OCI-LY3 (cell line): ENCODE results near the gene RABAC1.

Source experiments
- H2AFZ ChIP-seq: fragments of 200-600, 300-600 bp; shearing (Covaris generic); 2 replicates; pipeline ENCODE4 v1.6.0; 2014; ENCODE audit warnings: antibody characterized with exemption, low read depth, low read length
- H3K27ac ChIP-seq: fragments of 200-600, 300-600 bp; sonication (generic); 2 replicates; pipeline ENCODE4 v1.5.1; 2014; ENCODE audit warnings: mild to moderate bottlenecking, low read length, moderate library complexity, mixed read lengths
- H3K27me3 ChIP-seq: fragments of 200-600, 300-600 bp; sonication (generic); 2 replicates; pipeline ENCODE4 v1.6.1; 2014; ENCODE audit warnings: low read depth, low read length, mixed read lengths
- H3K36me3 ChIP-seq: fragments of 200-600, 300-600 bp; sonication (generic); replicated peaks from 2 replicates; pipeline ENCODE3; 2014; ENCODE audit warnings: low read depth, low read length, mixed read lengths
- H3K4me1 ChIP-seq: fragments of 300-600, 200-600 bp; sonication (generic); 2 replicates; pipeline ENCODE4 v1.6.1; 2014; ENCODE audit warnings: low read length, mixed read lengths
- H3K4me2 ChIP-seq: fragments of 200-600, 300-600 bp; sonication (generic); 2 replicates; pipeline ENCODE4 v1.6.1; 2014; ENCODE audit warnings: low read length, mixed read lengths
- H3K4me3 ChIP-seq: fragments of 300-600, 200-600 bp; sonication (generic); 2 replicates; pipeline ENCODE4 v1.5.1; 2014; ENCODE audit warnings: antibody characterized with exemption, mild to moderate bottlenecking, low read length, moderate library complexity
- H3K79me2 ChIP-seq: fragments of 300-600, 200-600 bp; shearing (Covaris generic); 2 replicates; pipeline ENCODE4 v1.6.1; 2014; ENCODE audit warnings: mild to moderate bottlenecking, low read length, mixed read lengths
- H3K9ac ChIP-seq: fragments of 300-600, 200-600 bp; shearing (Covaris generic); 2 replicates; pipeline ENCODE4 v1.6.0; 2014; ENCODE audit warnings: mild to moderate bottlenecking, low read length, moderate library complexity
- H3K9me3 ChIP-seq: fragments of 200-600, 300-600 bp; shearing (Covaris generic); 2 replicates; pipeline ENCODE4 v1.6.1; 2014; ENCODE audit warnings: low read length, mixed read lengths; ENCODE audit not compliant: insufficient read depth
- H4K20me1 ChIP-seq: fragments of 200-600, 300-600 bp; sonication (generic); 2 replicates; pipeline ENCODE4 v1.6.1; 2016; ENCODE audit warnings: low read length, mixed read lengths; ENCODE audit not compliant: insufficient read depth
- EZH2phosphoT487 ChIP-seq: fragments of 200-600 bp; shearing (Covaris generic); IDR thresholded peaks from 2 replicates; pipeline ENCODE4 v1.6.1; 2018; ENCODE audit warnings: antibody characterized with exemption, mixed run types, low read depth
- TF ChIP-seq, protein P1 (sequence below): fragments of 200-600, 300-600 bp; sonication (generic); IDR thresholded peaks from 2 replicates; pipeline ENCODE4 v1.5.1; 2014; ENCODE audit warnings: antibody characterized with exemption, low read length, low read depth

The RABAC1 gene

DNA sequence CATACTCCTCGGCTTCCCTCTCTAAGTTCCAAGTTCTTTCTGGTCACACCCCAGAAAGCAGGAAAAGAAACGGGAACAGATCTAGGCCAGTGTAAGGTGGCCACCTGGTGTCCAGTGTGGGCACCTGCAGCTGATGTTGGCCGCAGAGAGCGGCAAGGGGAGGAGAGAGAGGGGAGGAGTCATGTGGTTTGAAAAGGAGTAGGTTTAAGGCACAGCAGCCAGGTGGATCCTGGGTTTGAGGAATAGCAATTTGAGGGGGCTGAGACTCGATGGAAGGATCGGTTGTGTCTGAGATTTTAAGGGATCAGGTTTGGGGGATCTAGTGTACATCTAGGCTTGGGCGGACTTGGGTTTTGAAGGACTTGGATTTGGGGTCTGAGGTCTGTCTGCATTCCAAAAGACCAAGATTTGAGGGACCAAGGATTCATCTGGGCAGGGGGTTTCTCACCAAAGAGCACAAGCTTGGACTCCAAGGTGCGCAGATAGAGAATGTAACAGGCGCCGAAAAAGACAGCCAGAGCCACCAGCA is 1.2 kb downstream of the RABAC1 start:
- no peaks in the 10 kb centered on the region for H3K27me3 ChIP-seq
- no peaks in the 10 kb centered on the region for H3K9me3 ChIP-seq
- 0 out of 2 replicates have a peak overlapping the region, but pooled peaks have one; percentile 70 for H2AFZ ChIP-seq
- no peak overlapping the region for H3K27ac ChIP-seq
- no peaks in the 10 kb centered on the region for H3K79me2 ChIP-seq
- TF ChIP-seq EZH2phosphoT487: no peak
- TF ChIP-seq, protein P1, sequence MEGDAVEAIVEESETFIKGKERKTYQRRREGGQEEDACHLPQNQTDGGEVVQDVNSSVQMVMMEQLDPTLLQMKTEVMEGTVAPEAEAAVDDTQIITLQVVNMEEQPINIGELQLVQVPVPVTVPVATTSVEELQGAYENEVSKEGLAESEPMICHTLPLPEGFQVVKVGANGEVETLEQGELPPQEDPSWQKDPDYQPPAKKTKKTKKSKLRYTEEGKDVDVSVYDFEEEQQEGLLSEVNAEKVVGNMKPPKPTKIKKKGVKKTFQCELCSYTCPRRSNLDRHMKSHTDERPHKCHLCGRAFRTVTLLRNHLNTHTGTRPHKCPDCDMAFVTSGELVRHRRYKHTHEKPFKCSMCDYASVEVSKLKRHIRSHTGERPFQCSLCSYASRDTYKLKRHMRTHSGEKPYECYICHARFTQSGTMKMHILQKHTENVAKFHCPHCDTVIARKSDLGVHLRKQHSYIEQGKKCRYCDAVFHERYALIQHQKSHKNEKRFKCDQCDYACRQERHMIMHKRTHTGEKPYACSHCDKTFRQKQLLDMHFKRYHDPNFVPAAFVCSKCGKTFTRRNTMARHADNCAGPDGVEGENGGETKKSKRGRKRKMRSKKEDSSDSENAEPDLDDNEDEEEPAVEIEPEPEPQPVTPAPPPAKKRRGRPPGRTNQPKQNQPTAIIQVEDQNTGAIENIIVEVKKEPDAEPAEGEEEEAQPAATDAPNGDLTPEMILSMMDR: peak; percentile 88
- no peaks in the 10 kb centered on the region for H4K20me1 ChIP-seq
- H3K4me2 ChIP-seq: peak overlapping the region; percentile 94
- peak overlapping the region; percentile 91 for H3K4me3 ChIP-seq
- peak overlapping the region; percentile 89 for H3K9ac ChIP-seq
- H3K36me3 ChIP-seq: peaks cover 3% of the 10 kb centered on the region
- peaks cover 12% of the 10 kb centered on the region for H3K4me1 ChIP-seq

DNA sequence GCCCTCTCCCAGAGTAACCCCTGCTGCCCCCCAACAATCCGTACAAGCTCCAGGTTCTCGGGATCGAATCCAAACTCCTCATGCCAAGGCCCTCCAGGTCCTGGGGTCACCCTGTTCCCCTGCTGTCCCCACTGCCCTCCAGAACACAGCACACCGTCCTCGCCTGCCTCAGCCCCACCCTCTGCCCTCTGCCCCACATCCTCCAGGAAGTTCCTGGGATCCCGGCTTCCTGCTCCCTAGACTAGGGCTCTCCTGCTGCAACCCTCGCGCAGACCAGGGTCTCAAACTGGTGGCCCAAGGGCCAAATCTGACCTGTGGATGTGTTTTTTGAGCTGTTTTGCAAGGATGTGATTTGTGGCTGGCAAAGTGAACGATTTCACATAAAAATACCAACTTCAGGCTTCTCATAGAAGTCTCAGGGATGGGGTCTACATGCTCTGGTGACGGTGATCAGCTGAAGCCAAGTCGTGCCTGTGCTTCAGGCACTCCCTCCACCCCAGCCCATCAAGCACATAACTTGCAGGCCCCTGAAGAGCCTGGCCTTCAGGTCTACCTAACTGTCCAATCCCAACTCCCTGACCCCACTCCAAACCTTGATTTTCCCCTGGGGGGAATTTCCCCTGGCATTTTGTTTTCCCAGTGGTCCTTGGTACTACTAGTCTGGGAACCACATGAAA is 1.8 kb downstream of the RABAC1 start:
- Histone ChIP-seq H3K4me3 (0 out of 2 replicates have a peak overlapping the region, but pooled peaks have one; percentile 91), H3K4me1 (peaks cover 12% of the 10 kb centered on the region), H3K79me2 (no peaks in the 10 kb centered on the region), H4K20me1 (no peaks in the 10 kb centered on the region), H3K27ac (no peak overlapping the region), H3K9ac (no peak overlapping the region), H2AFZ (no peak overlapping the region), H3K9me3 (no peaks in the 10 kb centered on the region), H3K4me2 (peak overlapping the region; percentile 94), H3K27me3 (no peaks in the 10 kb centered on the region), H3K36me3 (peaks cover 3% of the 10 kb centered on the region)
- TF ChIP-seq, protein P1: no peak
- TF ChIP-seq EZH2phosphoT487: no peak

DNA sequence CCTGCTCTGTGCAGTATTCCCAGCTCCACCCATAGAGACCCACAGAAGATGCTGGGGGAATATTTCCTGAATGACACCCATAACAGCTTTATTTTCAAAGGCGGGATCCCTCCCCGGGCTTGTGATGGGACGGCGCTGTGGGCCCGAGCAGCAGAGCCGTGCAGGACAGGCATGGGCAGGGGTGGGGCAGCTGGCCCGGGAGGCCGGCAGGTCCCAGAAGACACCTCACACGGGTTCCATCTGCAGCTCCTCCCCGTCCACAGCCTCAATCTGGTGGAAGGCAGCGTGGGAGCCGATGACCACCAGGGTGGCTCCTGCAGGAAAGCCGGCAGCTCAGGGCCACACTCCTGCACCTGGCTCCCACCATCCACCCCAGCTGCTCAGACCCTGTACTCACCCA is 2.5 kb downstream of the RABAC1 start:
- Histone ChIP-seq H3K27ac (no peak overlapping the region), H3K4me1 (peaks cover 12% of the 10 kb centered on the region), H3K9me3 (no peaks in the 10 kb centered on the region), H3K9ac (no peak overlapping the region), H2AFZ (no peak overlapping the region), H3K27me3 (no peaks in the 10 kb centered on the region), H3K36me3 (peaks cover 3% of the 10 kb centered on the region), H3K4me3 (no peak overlapping the region), H3K4me2 (no peak overlapping the region), H4K20me1 (no peaks in the 10 kb centered on the region), H3K79me2 (no peaks in the 10 kb centered on the region)
- TF ChIP-seq EZH2phosphoT487: no peak
- TF ChIP-seq, protein P1: no peak

DNA sequence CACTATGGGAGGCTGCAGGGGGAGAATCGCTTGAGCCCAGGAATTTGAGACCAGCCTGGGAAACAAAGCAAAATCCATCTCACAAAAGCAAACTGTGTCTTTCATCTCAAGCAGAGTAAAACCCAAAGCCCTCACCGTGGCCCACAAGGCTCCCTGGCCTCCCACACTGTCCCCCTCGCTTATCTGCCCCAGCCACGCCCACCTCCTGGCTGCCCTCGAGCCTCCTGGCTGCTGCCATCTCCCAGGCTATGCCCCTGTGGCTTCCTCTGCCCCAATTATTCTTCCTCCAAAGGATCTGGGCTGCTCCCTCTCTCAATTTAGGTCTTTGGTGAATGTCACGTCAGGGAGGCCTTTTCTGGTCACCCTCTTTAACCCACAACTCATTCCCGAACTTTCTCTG is 3.6 kb downstream of the RABAC1 start:
- Histone ChIP-seq H3K4me2 (no peak overlapping the region), H2AFZ (no peak overlapping the region), H4K20me1 (no peaks in the 10 kb centered on the region), H3K9ac (no peak overlapping the region), H3K4me3 (no peak overlapping the region), H3K36me3 (peaks cover 3% of the 10 kb centered on the region), H3K27me3 (no peaks in the 10 kb centered on the region), H3K27ac (no peak overlapping the region), H3K4me1 (peaks cover 15% of the 10 kb centered on the region), H3K79me2 (no peaks in the 10 kb centered on the region), H3K9me3 (no peaks in the 10 kb centered on the region)
- no peak for TF ChIP-seq EZH2phosphoT487
- TF ChIP-seq, protein P1: no peak
